PFSK-1 (cell line): ENCODE data around the gene TGM1.

Experiments
- FOXP2 ChIP-seq: optimal IDR thresholded peaks from 2 replicates; pipeline ENCODE3; 2011; ENCODE audit warnings: borderline replicate concordance, control low read depth, inconsistent platforms; ENCODE audit not compliant: insufficient read depth; ENCODE audit errors: extremely low read length, extremely low read depth
- POLR2AphosphoS5 ChIP-seq: IDR thresholded peaks from 2 replicates; pipeline ENCODE4 v1.6.1; 2012; ENCODE audit warnings: low read depth, mild to moderate bottlenecking, control low read depth, low read length, moderate library complexity
- REST ChIP-seq, 2 experiments: IDR thresholded peaks; 2 replicates each; pipeline versions ENCODE4 v1.6.1 to v1.8.0; 2011 to 2012; ENCODE audit warnings: low read depth in 2 of 2, low read length in 2 of 2, control low read depth in 1 of 2, inconsistent platforms in 1 of 2, mild to moderate bottlenecking in 1 of 2, moderate library complexity in 1 of 2; ENCODE audit not compliant: insufficient read depth in 1 of 2
- SIN3A ChIP-seq: IDR thresholded peaks from 2 replicates; pipeline ENCODE4 v1.6.1; 2012; ENCODE audit warnings: mild to moderate bottlenecking, low read length, moderate library complexity, borderline replicate concordance; ENCODE audit not compliant: insufficient read depth
- TAF1 ChIP-seq: IDR thresholded peaks from 2 replicates; pipeline ENCODE4 v1.6.1; 2012; ENCODE audit warnings: low read length, control low read depth, borderline replicate concordance; ENCODE audit not compliant: insufficient read depth

The TGM1 gene

GRCh38 chr14:24269910-24270536, 7.0 kb upstream of the TGM1 start:
- TF ChIP-seq REST (IDR thresholded peaks at IDR 0.05; ENCODE audit: insufficient read depth in 1 of 2, low read depth in 2 of 2, low read length in 2 of 2) (no peak), SIN3A (no peak), POLR2AphosphoS5 (no peak), FOXP2 (no peak), TAF1 (no peak)

GRCh38 chr14:24269368-24269767, 6.4 kb upstream of the TGM1 start:
- TF ChIP-seq TAF1: no peak
- no peak for TF ChIP-seq REST (IDR thresholded peaks at IDR 0.05; ENCODE audit: insufficient read depth in 1 of 2, low read depth in 2 of 2, low read length in 2 of 2)
- TF ChIP-seq POLR2AphosphoS5: no peak
- no peak for TF ChIP-seq SIN3A
- no peak for TF ChIP-seq FOXP2

GRCh38 chr14:24268225-24268624, 5.2 kb upstream of the TGM1 start:
- TF ChIP-seq POLR2AphosphoS5: no peak
- no peak for TF ChIP-seq REST (IDR thresholded peaks at IDR 0.05; ENCODE audit: insufficient read depth in 1 of 2, low read depth in 2 of 2, low read length in 2 of 2)
- TF ChIP-seq FOXP2: no peak
- TF ChIP-seq SIN3A: no peak
- no peak for TF ChIP-seq TAF1

- TF ChIP-seq POLR2AphosphoS5: no peak
Measured at GRCh38 chr14:24267516-24267915, 4.5 kb upstream of the TGM1 start.

GRCh38 chr14:24266344-24267244, 3.6 kb upstream of the TGM1 start:
- no peak for TF ChIP-seq SIN3A
- no peak for TF ChIP-seq TAF1
- no peak for TF ChIP-seq POLR2AphosphoS5
- no peak for TF ChIP-seq FOXP2
- no peak for TF ChIP-seq REST (IDR thresholded peaks at IDR 0.05; ENCODE audit: insufficient read depth in 1 of 2, low read depth in 2 of 2, low read length in 2 of 2)
